Endothelial cell of umbilical vein (primary cell): ENCODE data around the gene LMNA. TPM values are rescaled to one million over a fixed set of nuclear protein-coding genes. Genes with fewer than 3 reads are reported as not detected.

Experiments used
- BruUV-seq: library from RNA; stranded (reverse); fragments of 400-500 nt; replicated peaks from 2 replicates; lab custom pipeline; 2021; lab: Mats Ljungman, UMichigan
- CTCF ChIA-PET: fragments of 300-600, 350-600 bp; sonication (Branson Sonifier 250); formaldehyde crosslinking; loops from one replicate; lab custom pipeline; 2021; ENCODE audit warnings: antibody characterized with exemption, inconsistent platforms; lab: Charles Lee
- POLR2A ChIA-PET: fragments of 300-600, 350-600 bp; sonication (Branson Sonifier 250); formaldehyde crosslinking; loops from one replicate; lab custom pipeline; 2021; ENCODE audit warnings: antibody characterized with exemption, inconsistent platforms; lab: Charles Lee
- DNase-seq: peaks from one replicate; pipeline ENCODE4 v3.0.0-alpha.2; 2011; ENCODE audit warnings: low read depth, low spot score
- FAIRE-seq: peaks from 2 replicates; lab custom pipeline; 2011; peaks lifted over from hg19 to GRCh38; lab: Jason Lieb, UNC
- H2AFZ ChIP-seq: 2 replicates; pipeline ENCODE4 v1.6.0; 2012; ENCODE audit warnings: low read depth, low read length, control low read depth, inconsistent platforms
- H3K27ac ChIP-seq: 2 replicates; pipeline ENCODE4 v1.5.1; 2011; ENCODE audit warnings: low read depth, mild to moderate bottlenecking, control low read depth, low read length, moderate library complexity; ENCODE audit not compliant: insufficient read depth
- H3K27me3 ChIP-seq, 2 experiments: 2 replicates each; pipeline versions ENCODE4 v1.6.0 to v1.6.1; 2011; ENCODE audit warnings: low read length in 2 of 2, mixed read lengths in 1 of 2; ENCODE audit not compliant: control insufficient read depth in 2 of 2, insufficient read depth in 2 of 2
- H3K36me3 ChIP-seq, 2 experiments: 2 replicates in 1 of 2; 3 replicates in 1 of 2; pipeline ENCODE4 v1.5.1; 2011; ENCODE audit warnings: low read length in 2 of 2, mild to moderate bottlenecking in 1 of 2, moderate library complexity in 1 of 2; ENCODE audit not compliant: control insufficient read depth in 2 of 2, insufficient read depth in 2 of 2; ENCODE audit errors: extremely low read depth in 1 of 2
- H3K4me1 ChIP-seq: 3 replicates; pipeline ENCODE4 v1.5.1; 2011; ENCODE audit warnings: mild to moderate bottlenecking, low read length; ENCODE audit not compliant: control insufficient read depth, insufficient read depth; ENCODE audit errors: extremely low read depth
- H3K4me2 ChIP-seq: 2 replicates; pipeline ENCODE4 v1.6.1; 2011; ENCODE audit warnings: low read length, control low read depth, mixed read lengths; ENCODE audit not compliant: insufficient read depth
- H3K4me3 ChIP-seq, 3 experiments: fragments of 200-600 bp in 1 of 3; sonication (generic), shearing (Covaris generic) in 1 of 3; replicated peaks in 1 of 3; 2 replicates each; pipeline ENCODE4 v1.5.1; 2011 to 2016; ENCODE audit warnings: control low read depth in 3 of 3, low read length in 3 of 3, mild to moderate bottlenecking in 2 of 3, inconsistent platforms in 1 of 3, low read depth in 1 of 3, moderate library complexity in 1 of 3; ENCODE audit not compliant: insufficient read depth in 1 of 3
- H3K79me2 ChIP-seq: 2 replicates; pipeline ENCODE4 v1.6.0; 2012; ENCODE audit warnings: low read length, inconsistent platforms; ENCODE audit not compliant: control insufficient read depth, insufficient read depth
- H3K9ac ChIP-seq: replicated peaks from 2 replicates; pipeline ENCODE3; 2011; ENCODE audit warnings: low read length, control low read depth; ENCODE audit not compliant: insufficient read depth; ENCODE audit errors: extremely low read depth
- H3K9me1 ChIP-seq: replicated peaks from 3 replicates; pipeline ENCODE4 v1.6.0; 2011; ENCODE audit warnings: mild to moderate bottlenecking, low read length; ENCODE audit not compliant: control insufficient read depth, insufficient read depth; ENCODE audit errors: extremely low read depth
- H3K9me3 ChIP-seq: replicated peaks from 2 replicates; pipeline ENCODE4 v1.5.1; 2012; ENCODE audit warnings: low read length, inconsistent platforms; ENCODE audit not compliant: control insufficient read depth, insufficient read depth
- H4K20me1 ChIP-seq: replicated peaks from 2 replicates; pipeline ENCODE3; 2011; ENCODE audit warnings: mild to moderate bottlenecking, low read length; ENCODE audit not compliant: control insufficient read depth, insufficient read depth; ENCODE audit errors: extremely low read depth
- CTCF ChIP-seq, 2 donors: IDR thresholded peaks; 1 replicate in 1 of 2; 2 replicates in 1 of 2; pipeline ENCODE4 v1.5.1; 2011; ENCODE audit warnings: low read length in 2 of 2, mild to moderate bottlenecking in 2 of 2, moderate library complexity in 2 of 2, control low read depth in 1 of 2, inconsistent platforms in 1 of 2, low read depth in 1 of 2; ENCODE audit not compliant: insufficient read depth in 1 of 2; ENCODE audit errors: extremely low read depth in 1 of 2
- EZH2 ChIP-seq: IDR thresholded peaks from 2 replicates; pipeline ENCODE4 v1.6.1; 2012; ENCODE audit warnings: borderline replicate concordance, low read depth, mild to moderate bottlenecking, moderate library complexity, low read length, inconsistent platforms; ENCODE audit not compliant: severe bottlenecking
- FOS ChIP-seq: IDR thresholded peaks from 2 replicates; pipeline ENCODE4 v1.6.1; 2011; ENCODE audit warnings: mild to moderate bottlenecking, low read length, moderate library complexity, borderline replicate concordance; ENCODE audit not compliant: insufficient read depth
- GATA2 ChIP-seq: IDR thresholded peaks from 2 replicates; pipeline ENCODE4 v1.7.0; 2011; ENCODE audit warnings: low read depth, mild to moderate bottlenecking, moderate library complexity, mixed read lengths, low read length; ENCODE audit not compliant: insufficient read length, insufficient read depth
- JUN ChIP-seq: IDR thresholded peaks from 2 replicates; pipeline ENCODE4 v1.6.1; 2011; ENCODE audit warnings: borderline replicate concordance, low read depth; ENCODE audit not compliant: insufficient read length, insufficient read depth
- MAX ChIP-seq: IDR thresholded peaks from 2 replicates; pipeline ENCODE4 v1.6.1; 2011; ENCODE audit not compliant: insufficient read depth, insufficient read length
- MYC ChIP-seq: IDR thresholded peaks from one replicate; pipeline ENCODE4 v1.6.1; 2011; ENCODE audit warnings: mild to moderate bottlenecking, low read depth, low read length
- POLR2A ChIP-seq: IDR thresholded peaks from 2 replicates; pipeline ENCODE4 v1.6.1; 2012; ENCODE audit warnings: low read depth, mild to moderate bottlenecking, control low read depth, low read length
- POLR2AphosphoS5 ChIP-seq: IDR thresholded peaks from 2 replicates; pipeline ENCODE4 v1.6.1; 2012; ENCODE audit warnings: low read depth, mild to moderate bottlenecking, control low read depth, low read length, moderate library complexity; ENCODE audit not compliant: insufficient read depth
- dilution Hi-C: fragments of 300-500 bp; cut with MboI; formaldehyde crosslinking; loops from one replicate; pipeline ENCODE4 v1.15.0; 2019; ENCODE audit warnings: low sequenced_read_pairs; ENCODE audit not compliant: extremely low pct_ligation_motif_present
- intact Hi-C: fragments of 100-400 bp; cut with micrococcal nuclease; formaldehyde crosslinking; loops from one replicate; pipeline ENCODE4 v1.10.0; 2022
- polyA plus RNA-seq, 4 experiments: library from polyadenylated mRNA; depleted of rRNA in 3 of 4; stranded (reverse) in 3 of 4; unstranded in 1 of 4; fragments of >200 nt; gene quantifications; 2 replicates each; pipeline versions ENCODE4 v1.2.1 to v1.2.3, GENCODE V29; 2011 to 2012; ENCODE audit warnings: missing spikeins in 1 of 4
- total RNA-seq: library from RNA; stranded (reverse); gene quantifications from 2 replicates; pipeline ENCODE4 v1.2.3, GENCODE V29; 2021

LMNA gene
- total and polyA plus RNA-seq, 2 donors (not counting 3 experiments of a cell fraction or from before 2014, with no cell fraction given), result 371 to 742 TPM

- DNase-seq (no peak), FAIRE-seq (peak; percentile 44)
- no peak for TF ChIP-seq CTCF (IDR thresholded peaks at IDR 0.05; ENCODE audit: extremely low read depth in 1 of 2, insufficient read depth in 1 of 2, low read depth in 1 of 2, low read length in 2 of 2)
- no peak for TF ChIP-seq POLR2AphosphoS5
- no peak for TF ChIP-seq JUN
- no peak for TF ChIP-seq GATA2
- TF ChIP-seq EZH2, result no peak
- no peak for TF ChIP-seq MYC
- TF ChIP-seq FOS, result no peak
- TF ChIP-seq POLR2A, result no peak
- no peak for TF ChIP-seq MAX
- no peaks in the 10 kb centered on the region for H3K9me1 ChIP-seq
- no TSS peak for BruUV-seq
- CTCF ChIA-PET, result interaction anchor here (0.6 kb wide), 1 partner anchor 242 kb away, joined by 3 read pairs; no protein-coding TSS in a partner anchor
- no peak overlapping the region for H3K27ac ChIP-seq
- no peak overlapping the region for H3K9ac ChIP-seq
- intact Hi-C loops, result no loop called here
- H3K4me3 ChIP-seq, result no peak overlapping the region
- H3K9me3 ChIP-seq, result no peaks in the 10 kb centered on the region
- H2AFZ ChIP-seq, result peak overlapping the region; percentile 1
- no peaks in the 10 kb centered on the region for H3K79me2 ChIP-seq
- no peak overlapping the region for H3K4me2 ChIP-seq
- no peaks in the 10 kb centered on the region for H3K4me1 ChIP-seq
- no peaks in the 10 kb centered on the region for H4K20me1 ChIP-seq
- H3K27me3 ChIP-seq, result no peaks in the 10 kb centered on the region
- POLR2A ChIA-PET, result no interaction called here
- dilution Hi-C loops, result no loop called here
- no peaks in the 10 kb centered on the region for H3K36me3 ChIP-seq
These were observed 53.0 kb downstream of the LMNA start for GRCh38 chr1:156167536-156167935.
